ENCODE data around the gene EREG.

The EREG gene

DNA sequence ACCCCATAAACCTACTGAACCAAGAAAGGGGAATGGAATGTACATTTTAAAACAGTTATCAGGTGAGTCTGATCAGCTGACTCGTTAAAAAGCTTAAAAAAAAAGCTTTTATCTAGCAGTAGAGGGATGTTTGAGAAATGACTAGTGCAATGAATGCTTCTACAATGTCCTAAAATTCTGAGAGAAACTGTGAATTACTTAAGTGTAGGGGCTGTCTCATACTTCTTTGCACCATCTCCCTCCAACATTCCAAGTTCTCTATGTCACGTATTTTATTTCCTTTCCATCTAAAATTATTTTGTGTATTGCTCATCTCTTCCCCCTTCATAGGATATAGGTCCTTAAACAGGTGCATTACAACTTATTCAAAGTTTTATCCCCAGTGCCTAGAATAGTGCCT, 68.1 kb downstream of the EREG start:
- Histone ChIP-seq H3K56ac (ENCODE audit: low read length) (no peak overlapping the region), H3K4ac (ENCODE audit: low read depth, low read length) (no peak overlapping the region), H2BK120ac (ENCODE audit: low read depth, low read length) (no peak overlapping the region), H3K79me1 (ENCODE audit: low read length) (no peaks in the 10 kb centered on the region), H3K4me1 (ENCODE audit: control insufficient read depth, low read depth, low read length) (no peaks in the 10 kb centered on the region), H3K27me3 (ENCODE audit: insufficient read depth, low read length, poor library complexity) (no peaks in the 10 kb centered on the region), H3K4me3 (ENCODE audit: low read length) (no peak overlapping the region), H2BK15ac (replicated peaks; ENCODE audit: low read depth) (no peak overlapping the region), H2BK5ac (ENCODE audit: low read length) (no peak overlapping the region), H3K27ac (ENCODE audit: low read depth, low read length) (no peak overlapping the region), H3K9ac (ENCODE audit: low read length) (no peak overlapping the region), H3K4me2 (ENCODE audit: low read length) (no peak overlapping the region), H3K23ac (ENCODE audit: low read length) (no peak overlapping the region), H3K36me3 (ENCODE audit: control insufficient read depth, insufficient read depth, low read length) (no peaks in the 10 kb centered on the region), H2AK5ac (ENCODE audit: low read length) (no peak overlapping the region), H3K79me2 (ENCODE audit: control insufficient read depth, insufficient read depth, low read length) (no peaks in the 10 kb centered on the region), H3K18ac (ENCODE audit: low read length) (no peak overlapping the region), H4K5ac (ENCODE audit: low read length) (no peak overlapping the region), H4K8ac (ENCODE audit: low read depth, low read length) (no peak overlapping the region)
- no CpG with 5 or more reads among the region's 2 CpGs for WGBS (ENCODE audit: extremely low coverage, insufficient coverage, low lambda C conversion rate)
- DNase-seq: no peak

DNA sequence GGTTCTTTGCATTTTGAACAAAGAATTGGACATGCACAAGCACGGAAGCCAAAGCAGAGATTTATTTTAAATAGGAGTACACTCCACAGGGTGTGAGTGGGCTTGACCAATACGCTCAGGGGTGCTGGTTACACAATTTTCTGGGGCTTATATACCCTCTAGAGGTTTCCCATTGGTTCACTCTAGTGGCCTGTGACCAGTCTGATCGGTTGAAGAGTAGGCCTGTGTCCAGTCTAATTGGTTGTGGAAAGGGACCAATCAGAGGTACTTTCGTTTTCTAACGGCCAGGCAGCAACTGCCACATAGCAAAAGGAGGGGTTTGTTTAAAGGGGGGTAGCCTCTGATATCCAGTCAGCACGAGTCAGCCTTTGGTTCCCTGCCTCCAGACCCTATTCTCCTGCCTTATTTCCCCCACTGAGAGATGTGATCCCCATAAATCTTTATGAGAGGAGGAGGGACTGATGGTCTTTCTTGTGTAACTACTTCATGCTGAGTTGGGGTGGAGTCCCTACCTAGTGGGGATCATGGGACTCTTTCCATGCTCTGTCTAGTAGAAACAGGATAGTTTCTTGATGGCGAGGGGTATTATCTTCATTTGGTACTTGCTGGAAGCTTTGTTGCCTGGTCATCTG, 68.7 kb downstream of the EREG start:
- Histone ChIP-seq H3K36me3 (ENCODE audit: control insufficient read depth, insufficient read depth, low read length) (no peaks in the 10 kb centered on the region), H3K9ac (ENCODE audit: low read length) (no peak overlapping the region), H3K23ac (ENCODE audit: low read length) (no peak overlapping the region), H4K5ac (ENCODE audit: low read length) (no peak overlapping the region), H3K27ac (ENCODE audit: low read depth, low read length) (no peak overlapping the region), H3K79me1 (ENCODE audit: low read length) (no peaks in the 10 kb centered on the region), H3K27me3 (ENCODE audit: insufficient read depth, low read length, poor library complexity) (no peaks in the 10 kb centered on the region), H3K4me2 (ENCODE audit: low read length) (no peak overlapping the region), H3K4ac (ENCODE audit: low read depth, low read length) (no peak overlapping the region), H2BK120ac (ENCODE audit: low read depth, low read length) (no peak overlapping the region), H3K18ac (ENCODE audit: low read length) (no peak overlapping the region), H2BK5ac (ENCODE audit: low read length) (no peak overlapping the region), H2AK5ac (ENCODE audit: low read length) (no peak overlapping the region), H3K56ac (ENCODE audit: low read length) (no peak overlapping the region), H3K4me3 (ENCODE audit: low read length) (no peak overlapping the region), H2BK15ac (replicated peaks; ENCODE audit: low read depth) (no peak overlapping the region), H3K4me1 (ENCODE audit: control insufficient read depth, low read depth, low read length) (no peaks in the 10 kb centered on the region), H4K8ac (ENCODE audit: low read depth, low read length) (no peak overlapping the region), H3K79me2 (ENCODE audit: control insufficient read depth, insufficient read depth, low read length) (no peaks in the 10 kb centered on the region)
- DNase-seq: no peak
- no CpG with 5 or more reads among the region's 7 CpGs for WGBS (ENCODE audit: extremely low coverage, insufficient coverage, low lambda C conversion rate)

DNA sequence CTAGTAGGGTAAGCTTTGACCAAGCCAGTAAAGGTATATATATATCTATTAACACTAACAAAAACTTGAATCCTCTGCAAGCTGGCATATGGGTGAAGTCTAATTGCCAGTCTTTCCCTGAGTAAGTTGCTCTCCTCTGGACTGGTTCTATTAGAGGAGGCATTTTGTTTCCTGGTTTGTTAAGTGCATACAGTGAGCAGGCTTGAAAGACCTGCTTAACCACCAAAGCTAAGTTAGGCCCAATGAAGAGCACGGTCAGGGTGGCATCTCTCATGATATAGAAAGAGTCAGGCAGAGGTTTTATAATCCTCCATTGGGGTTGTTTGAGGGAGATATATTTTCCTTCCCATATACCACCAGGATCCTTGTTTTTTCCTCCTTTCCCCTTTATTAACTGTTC, 70.4 kb downstream of the EREG start:
- Histone ChIP-seq H4K8ac (ENCODE audit: low read depth, low read length) (no peak overlapping the region), H3K4me3 (ENCODE audit: low read length) (no peak overlapping the region), H3K27me3 (ENCODE audit: insufficient read depth, low read length, poor library complexity) (no peaks in the 10 kb centered on the region), H3K4me2 (ENCODE audit: low read length) (no peak overlapping the region), H3K79me2 (ENCODE audit: control insufficient read depth, insufficient read depth, low read length) (no peaks in the 10 kb centered on the region), H2BK15ac (replicated peaks; ENCODE audit: low read depth) (no peak overlapping the region), H3K4ac (ENCODE audit: low read depth, low read length) (no peak overlapping the region), H3K36me3 (ENCODE audit: control insufficient read depth, insufficient read depth, low read length) (no peaks in the 10 kb centered on the region), H2AK5ac (ENCODE audit: low read length) (no peak overlapping the region), H2BK120ac (ENCODE audit: low read depth, low read length) (no peak overlapping the region), H3K79me1 (ENCODE audit: low read length) (no peaks in the 10 kb centered on the region), H2BK5ac (ENCODE audit: low read length) (no peak overlapping the region), H3K18ac (ENCODE audit: low read length) (no peak overlapping the region), H3K23ac (ENCODE audit: low read length) (no peak overlapping the region), H3K56ac (ENCODE audit: low read length) (no peak overlapping the region), H4K5ac (ENCODE audit: low read length) (no peak overlapping the region), H3K9ac (ENCODE audit: low read length) (no peak overlapping the region), H3K27ac (ENCODE audit: low read depth, low read length) (no peak overlapping the region), H3K4me1 (ENCODE audit: control insufficient read depth, low read depth, low read length) (no peaks in the 10 kb centered on the region)
- no CpG with 5 or more reads among the region's 1 CpG for WGBS (ENCODE audit: extremely low coverage, insufficient coverage, low lambda C conversion rate)
- no peak for DNase-seq

DNA sequence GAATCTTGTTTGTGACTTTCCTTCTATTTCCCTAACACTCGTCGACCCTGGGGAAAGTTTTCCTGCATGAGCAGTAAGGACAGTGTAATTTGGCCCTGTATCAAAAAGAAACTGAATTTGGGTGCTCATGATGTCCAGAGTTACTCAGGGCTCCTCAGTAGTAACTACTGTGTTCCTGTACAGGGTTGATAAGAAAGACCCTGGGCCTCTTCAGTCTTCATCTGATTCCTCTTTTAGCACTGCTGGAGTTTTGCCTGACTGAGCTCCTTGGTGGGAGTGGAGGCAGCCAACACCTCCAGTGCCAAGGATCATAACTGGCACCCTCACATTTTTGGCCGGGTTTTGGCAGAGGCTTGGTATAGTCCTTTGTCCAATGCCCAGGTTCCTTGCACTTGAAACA, 72.9 kb downstream of the EREG start:
- Histone ChIP-seq H3K79me1 (ENCODE audit: low read length) (no peaks in the 10 kb centered on the region), H3K4me1 (ENCODE audit: control insufficient read depth, low read depth, low read length) (no peaks in the 10 kb centered on the region), H3K9ac (ENCODE audit: low read length) (no peak overlapping the region), H3K79me2 (ENCODE audit: control insufficient read depth, insufficient read depth, low read length) (no peaks in the 10 kb centered on the region), H2BK120ac (ENCODE audit: low read depth, low read length) (no peak overlapping the region), H4K8ac (ENCODE audit: low read depth, low read length) (no peak overlapping the region), H2BK15ac (replicated peaks; ENCODE audit: low read depth) (no peak overlapping the region), H3K56ac (ENCODE audit: low read length) (no peak overlapping the region), H3K4me3 (ENCODE audit: low read length) (no peak overlapping the region), H3K18ac (ENCODE audit: low read length) (no peak overlapping the region), H2BK5ac (ENCODE audit: low read length) (no peak overlapping the region), H3K36me3 (ENCODE audit: control insufficient read depth, insufficient read depth, low read length) (no peaks in the 10 kb centered on the region), H3K27ac (ENCODE audit: low read depth, low read length) (no peak overlapping the region), H2AK5ac (ENCODE audit: low read length) (no peak overlapping the region), H3K23ac (ENCODE audit: low read length) (no peak overlapping the region), H3K4ac (ENCODE audit: low read depth, low read length) (no peak overlapping the region), H4K5ac (ENCODE audit: low read length) (no peak overlapping the region), H3K27me3 (ENCODE audit: insufficient read depth, low read length, poor library complexity) (no peaks in the 10 kb centered on the region), H3K4me2 (ENCODE audit: low read length) (no peak overlapping the region)
- no peak for DNase-seq
- WGBS (ENCODE audit: extremely low coverage, insufficient coverage, low lambda C conversion rate): no CpG with 5 or more reads among the region's 3 CpGs

All from mesendoderm (in vitro differentiated cells).